Sigmoid colon (tissue), 7 donors: ENCODE measurements around the gene OR10H3. TPM values are rescaled to one million over a fixed set of nuclear protein-coding genes. Genes with fewer than 3 reads are reported as not detected.

Source experiments
- DNase-seq: peaks from one replicate; pipeline ENCODE4 v3.0.0-alpha.2; 2019
- H3K27ac ChIP-seq, 4 donors: fragments of 200-600 bp; sonication (generic); one replicate each; pipeline ENCODE4 v1.5.1; 2016 to 2019; ENCODE audit warnings: mild to moderate bottlenecking in 1 of 4
- H3K27me3 ChIP-seq, 3 donors: fragments of 200-600 bp; sonication (generic); one replicate each; pipeline ENCODE4 v1.5.1; 2019; ENCODE audit warnings: mild to moderate bottlenecking in 1 of 3
- H3K36me3 ChIP-seq, 4 donors: fragments of 200-600 bp; sonication (generic); one replicate each; pipeline ENCODE4 v1.5.1; 2016 to 2019
- H3K4me1 ChIP-seq, 4 donors: fragments of 200-600 bp; sonication (generic); one replicate each; pipeline ENCODE4 v1.5.1; 2017 to 2019
- H3K4me3 ChIP-seq, 4 donors: fragments of 200-600 bp; sonication (generic); one replicate each; pipeline ENCODE4 v1.5.1; 2017 to 2019; ENCODE audit warnings: mild to moderate bottlenecking in 2 of 4, moderate library complexity in 1 of 4
- H3K9me3 ChIP-seq, 4 donors: fragments of 200-600 bp in 3 of 4; sonication (generic) in 3 of 4; one replicate each; pipeline versions ENCODE4 v1.5.1 to v1.6.1; 2013 to 2019
- CTCF ChIP-seq, 4 experiments: fragments of 450-650 bp in 3 of 4; fragments of 200-600 bp in 1 of 4; IDR thresholded peaks; one replicate each; pipeline ENCODE4 v1.5.1; 2016 to 2019; ENCODE audit warnings: antibody characterized with exemption in 4 of 4, mild to moderate bottlenecking in 3 of 4, moderate library complexity in 2 of 4
- EP300 ChIP-seq, 4 donors: sonication (generic); formaldehyde crosslinking; IDR thresholded peaks; one replicate each; pipeline ENCODE4 v1.6.1; 2017; ENCODE audit warnings: antibody characterized with exemption in 4 of 4
- POLR2A ChIP-seq, 2 donors: fragments of 450-650 bp; IDR thresholded peaks; one replicate each; pipeline ENCODE4 v1.6.1; 2016; ENCODE audit warnings: antibody characterized with exemption in 2 of 2, mild to moderate bottlenecking in 2 of 2, moderate library complexity in 2 of 2
- POLR2AphosphoS5 ChIP-seq, 4 donors: sonication (generic); formaldehyde crosslinking; IDR thresholded peaks; one replicate each; pipeline ENCODE4 v1.6.1; 2017; ENCODE audit warnings: antibody characterized with exemption in 4 of 4
- WGBS, 2 donors: extraction: QIAGEN DNeasy Blood & Tissue Kit; methylation state at CpG; one replicate each; pipeline ENCODE4 v1.1.7; 2013; 5-methylcytosine and 5-hydroxymethylcytosine counted together
- intact Hi-C: fragments of 100-400 bp; cut with DNase I; formaldehyde crosslinking; loops from one replicate; pipeline ENCODE4 v1.15.1; 2023
- polyA plus RNA-seq, 3 donors: library from polyadenylated mRNA; stranded (reverse); fragments of 200-250 nt; gene quantifications; one replicate each; pipeline ENCODE4 v1.2.3, GENCODE V29; 2013
- total RNA-seq, 4 donors: library from RNA; depleted of rRNA; stranded (reverse); fragments of >200 nt; gene quantifications; one replicate each; pipeline ENCODE4 v1.1.0, GENCODE V29; 2016
- donor health status: healthy with polysubstance abuse.
- donor health status: Bipolar disorder and iron deficiency.
- donor health status: healthy.

OR10H3 gene
- total and polyA plus RNA-seq, 7 donors, result not detected

DNA sequence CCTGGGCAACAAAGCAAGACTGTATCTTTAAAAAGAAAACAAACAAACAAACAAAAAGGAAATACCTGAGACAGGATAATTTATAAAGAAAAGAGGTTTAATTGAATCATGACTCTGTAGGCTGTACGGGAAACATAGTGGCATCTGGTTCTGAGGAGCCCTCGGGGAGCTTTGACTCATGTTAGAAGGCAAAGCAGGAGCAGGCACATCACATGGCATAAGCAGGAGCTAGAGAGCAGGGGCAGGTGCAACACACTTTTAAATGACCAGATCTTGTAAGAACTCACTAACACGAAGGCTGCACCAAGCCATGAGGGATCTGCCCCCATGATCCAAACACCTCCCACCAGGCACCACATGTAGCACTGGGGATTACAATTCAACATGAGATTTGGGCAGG is 23.1 kb upstream of the OR10H3 start:
- no peak for DNase-seq
- Histone ChIP-seq H3K27me3 (peaks cover 0 to 10% (median 0%) of the 10 kb centered on the region in 3 donors), H3K9me3 (no peaks in the 10 kb centered on the region), H3K36me3 (no peaks in the 10 kb centered on the region), H3K4me3 (no peak overlapping the region), H3K27ac (no peak overlapping the region), H3K4me1 (no peaks in the 10 kb centered on the region)
- 73 to 77% methylated on average over 3 of the region's 3 CpGs for WGBS, 2 donors
- no peak for TF ChIP-seq CTCF (IDR thresholded peaks at IDR 0.05)
- TF ChIP-seq POLR2A (IDR thresholded peaks at IDR 0.05), result no peak
- no peak for TF ChIP-seq POLR2AphosphoS5 (IDR thresholded peaks at IDR 0.05)
- TF ChIP-seq EP300 (IDR thresholded peaks at IDR 0.05), result no peak
- intact Hi-C loops, result no loop called here

GRCh38 chr19:15715642-15716041 is 22.1 kb upstream of the OR10H3 start:
- intact Hi-C loops, result no loop called here
- H3K9me3 ChIP-seq, result no peaks in the 10 kb centered on the region
- H3K4me1 ChIP-seq, result no peaks in the 10 kb centered on the region
- no peaks in the 10 kb centered on the region for H3K36me3 ChIP-seq
- H3K4me3 ChIP-seq, result no peak overlapping the region
- no peak for DNase-seq
- H3K27ac ChIP-seq, result no peak overlapping the region
- peaks cover 0 to 12% (median 0%) of the 10 kb centered on the region in 3 donors for H3K27me3 ChIP-seq
- 26 to 54% methylated on average over 1 of the region's 1 CpG for WGBS, 2 donors
- no peak for TF ChIP-seq EP300 (IDR thresholded peaks at IDR 0.05)
- no peak for TF ChIP-seq POLR2AphosphoS5 (IDR thresholded peaks at IDR 0.05)
- no peak for TF ChIP-seq POLR2A (IDR thresholded peaks at IDR 0.05)
- TF ChIP-seq CTCF (IDR thresholded peaks at IDR 0.05), result no peak

GRCh38 chr19:15717809-15718208 is 20.0 kb upstream of the OR10H3 start:
- DNase-seq, result no peak
- Histone ChIP-seq H3K27ac (no peak overlapping the region), H3K4me1 (no peaks in the 10 kb centered on the region), H3K4me3 (no peak overlapping the region), H3K36me3 (no peaks in the 10 kb centered on the region), H3K27me3 (peaks cover 0 to 15% (median 0%) of the 10 kb centered on the region in 3 donors), H3K9me3 (no peaks in the 10 kb centered on the region)
- intact Hi-C loops, result no loop called here
- TF ChIP-seq CTCF (IDR thresholded peaks at IDR 0.05), result no peak
- no peak for TF ChIP-seq POLR2AphosphoS5 (IDR thresholded peaks at IDR 0.05)
- TF ChIP-seq POLR2A (IDR thresholded peaks at IDR 0.05), result no peak
- TF ChIP-seq EP300 (IDR thresholded peaks at IDR 0.05), result no peak
- WGBS, 2 donors, result 27 to 61% methylated on average over 6 of the region's 6 CpGs

- Histone ChIP-seq H3K27ac (no peak overlapping the region), H3K27me3 (peaks cover 5 to 46% (median 5%) of the 10 kb centered on the region in 3 donors), H3K36me3 (no peaks in the 10 kb centered on the region), H3K9me3 (no peaks in the 10 kb centered on the region), H3K4me1 (no peaks in the 10 kb centered on the region), H3K4me3 (no peak overlapping the region)
- TF ChIP-seq EP300 (IDR thresholded peaks at IDR 0.05) (no peak), CTCF (IDR thresholded peaks at IDR 0.05) (no peak)
- 80 to 83% methylated on average over 1 of the region's 1 CpG for WGBS, 2 donors
- DNase-seq, result no peak
- intact Hi-C loops, result no loop called here
These were observed 16.5 kb upstream of the OR10H3 start for GRCh38 chr19:15721268-15721667.

- Histone ChIP-seq H3K4me1 (no peaks in the 10 kb centered on the region), H3K27me3 (peaks cover 5 to 48% (median 5%) of the 10 kb centered on the region in 3 donors), H3K27ac (no peak overlapping the region), H3K4me3 (no peak overlapping the region), H3K9me3 (no peaks in the 10 kb centered on the region), H3K36me3 (no peaks in the 10 kb centered on the region)
- DNase-seq, result no peak
- intact Hi-C loops, result no loop called here
- WGBS, 2 donors, result 23 to 25% methylated on average over 25 of the region's 25 CpGs
- TF ChIP-seq EP300 (IDR thresholded peaks at IDR 0.05) (no peak), CTCF (IDR thresholded peaks at IDR 0.05) (no peak), POLR2A (IDR thresholded peaks at IDR 0.05) (no peak)
These were observed 14.8 kb upstream of the OR10H3 start for GRCh38 chr19:15722956-15723355.
